Adrenal gland (tissue), 12 donors: ENCODE results near the gene KCNH1. TPM values are rescaled to one million over a fixed set of nuclear protein-coding genes. Genes with fewer than 3 reads are reported as not detected.

ENCODE experiments used
- DNase-seq, 7 donors: peaks; one replicate each; pipeline ENCODE4 v3.0.0-alpha.2; 2019 to 2020
- H3K27ac ChIP-seq, 5 donors: fragments of 200-600 bp; sonication (generic) in 4 of 5; 1 replicate in 3 of 5; 2 replicates in 2 of 5; pipeline versions ENCODE4 v1.5.1 to v1.8.0; 2016 to 2020; ENCODE audit warnings: mild to moderate bottlenecking in 1 of 5
- H3K27me3 ChIP-seq: fragments of 200-600 bp; 2 replicates; pipeline ENCODE4 v1.8.0; 2021
- H3K36me3 ChIP-seq, 2 donors: fragments of 200-600 bp; replicated peaks in 1 of 2; 1 replicate in 1 of 2; 2 replicates in 1 of 2; pipeline versions ENCODE4 v1.5.1 to v1.8.0; 2018 to 2022
- H3K4me1 ChIP-seq, 2 donors: fragments of 200-600 bp; replicated peaks in 1 of 2; 1 replicate in 1 of 2; 2 replicates in 1 of 2; pipeline versions ENCODE4 v1.5.1 to v1.8.0; 2018 to 2021
- H3K4me3 ChIP-seq, 4 donors: fragments of 200-600 bp; sonication (generic) in 3 of 4; one replicate each; pipeline ENCODE4 v1.5.1; 2016 to 2018
- H3K9me3 ChIP-seq, 3 donors: fragments of 200-600 bp; sonication (generic) in 1 of 3; replicated peaks in 1 of 3; 1 replicate in 2 of 3; 2 replicates in 1 of 3; pipeline versions ENCODE4 v1.5.1 to v1.8.0; 2016 to 2021
- CTCF ChIP-seq, 6 experiments: fragments of 450-650 bp in 4 of 6; fragments of 200-600 bp in 2 of 6; sonication (generic) in 1 of 6; IDR thresholded peaks; 1 replicate in 5 of 6; 2 replicates in 1 of 6; pipeline versions ENCODE4 v1.5.1 to v1.8.0; 2016 to 2021; ENCODE audit warnings: antibody characterized with exemption in 6 of 6, mild to moderate bottlenecking in 2 of 6, moderate library complexity in 1 of 6
- POLR2A ChIP-seq, 2 donors: fragments of 450-650 bp; IDR thresholded peaks; one replicate each; pipeline ENCODE4 v1.6.1; 2017; ENCODE audit warnings: antibody characterized with exemption in 2 of 2, mild to moderate bottlenecking in 2 of 2, moderate library complexity in 1 of 2
- WGBS, 4 donors: extraction: QIAGEN DNeasy Blood & Tissue Kit in 2 of 4; methylation state at CpG; one replicate each; pipeline versions ENCODE4 v1.1.5 to v1.1.7; 2013 to 2017; 5-methylcytosine and 5-hydroxymethylcytosine counted together
- intact Hi-C, 2 donors: fragments of 100-400 bp; cut with DNase I; formaldehyde crosslinking; loops; one replicate each; pipeline versions ENCODE4 v1.14.1 to v1.15.0; 2022 to 2023
- polyA plus RNA-seq, 3 donors: library from polyadenylated mRNA; stranded (reverse); fragments of 200-250 nt in 2 of 3; fragments of 350-450 nt in 1 of 3; fragmentation: Illumina TruSeq in 1 of 3; extraction: RNeasy Lipid Tissue Mini Kit (QIAGEN cat#74804) in 1 of 3; gene quantifications; one replicate each; pipeline ENCODE4 v1.2.3, GENCODE V29; 2013 to 2014
- total RNA-seq, 9 donors: library from RNA; depleted of rRNA in 4 of 9; stranded (reverse); fragments of >200 nt in 4 of 9; fragments of 120-200 nt in 1 of 9; fragmentation: NEBNext Ultra II Directional in 1 of 9; extraction: Animal tissue kit (Norgen Biotek cat#: 25700) in 1 of 9; gene quantifications; one replicate each; pipeline versions ENCODE4 v1.1.0 to v1.2.4, GENCODE V29; 2013 to 2023
- donor health status: healthy with polysubstance abuse.
- donor health status: Bipolar disorder and iron deficiency.
- donor health status: DM: yes; HTN: yes; CAD: no.
- donor health status: DM: no; HTN: no; CAD: no.
- donor health status: DM: no; HTN: no; CAD: no.
- donor health status: DM: yes; HTN: yes; CAD: no.

The KCNH1 gene
- total and polyA plus RNA-seq, 12 donors = 0.15 to 2.2 (median 0.73) TPM; not detected in 4

DNA sequence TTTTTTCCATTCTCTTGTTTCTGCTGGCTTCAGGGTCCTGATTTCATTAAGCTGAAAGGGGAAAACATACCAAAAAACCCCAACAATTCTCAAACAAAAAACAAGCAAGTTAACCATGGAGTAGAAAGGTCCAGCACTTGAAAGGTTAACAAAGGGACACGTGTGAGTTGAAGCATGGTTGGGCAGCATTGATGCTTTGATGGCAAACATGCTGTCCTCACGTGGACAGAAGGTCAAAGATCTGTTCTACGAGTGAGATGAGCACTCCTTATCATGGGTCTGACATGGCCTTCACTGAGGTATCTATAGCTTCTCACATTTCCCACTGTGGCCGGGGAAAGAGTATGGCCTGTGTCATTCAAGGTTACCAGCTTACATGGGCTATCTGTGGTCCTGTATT, 410.3 kb downstream of the KCNH1 start:
- H3K4me3 ChIP-seq = no peak overlapping the region
- intact Hi-C loops = no loop called here
- WGBS, 4 donors = 26 to 34% (median 31%) methylated on average over 4 of the region's 4 CpGs
- TF ChIP-seq POLR2A (IDR thresholded peaks at IDR 0.05) = no peak
- no peak for TF ChIP-seq CTCF (IDR thresholded peaks at IDR 0.05)
- no peaks in the 10 kb centered on the region for H3K9me3 ChIP-seq
- no peaks in the 10 kb centered on the region for H3K36me3 ChIP-seq
- no peak overlapping the region for H3K27ac ChIP-seq
- H3K4me1 ChIP-seq = no peaks in the 10 kb centered on the region
- no peak for DNase-seq
- no peaks in the 10 kb centered on the region for H3K27me3 ChIP-seq

GRCh38 chr1:210722410-210723081, 411.4 kb downstream of the KCNH1 start:
- WGBS, 4 donors = 30 to 37% (median 36%) methylated on average over 1 of the region's 1 CpG
- no peaks in the 10 kb centered on the region for H3K4me1 ChIP-seq
- H3K36me3 ChIP-seq = no peaks in the 10 kb centered on the region
- DNase-seq = no peak
- H3K27ac ChIP-seq = no peak overlapping the region
- no peak for TF ChIP-seq POLR2A (IDR thresholded peaks at IDR 0.05)
- TF ChIP-seq CTCF (IDR thresholded peaks at IDR 0.05) = no peak
- H3K4me3 ChIP-seq = no peak overlapping the region
- H3K9me3 ChIP-seq = no peaks in the 10 kb centered on the region
- no peaks in the 10 kb centered on the region for H3K27me3 ChIP-seq
- intact Hi-C loops = no loop called here

- DNase-seq = no peak
- no peaks in the 10 kb centered on the region for H3K36me3 ChIP-seq
- no peak overlapping the region for H3K4me3 ChIP-seq
- H3K4me1 ChIP-seq = no peaks in the 10 kb centered on the region
- H3K27me3 ChIP-seq = no peaks in the 10 kb centered on the region
- H3K9me3 ChIP-seq = no peaks in the 10 kb centered on the region
- H3K27ac ChIP-seq = no peak overlapping the region
- TF ChIP-seq CTCF (IDR thresholded peaks at IDR 0.05) (no peak), POLR2A (IDR thresholded peaks at IDR 0.05) (no peak)
- intact Hi-C loops = no loop called here
These were observed 418.9 kb downstream of the KCNH1 start for GRCh38 chr1:210715072-210715471.

DNA sequence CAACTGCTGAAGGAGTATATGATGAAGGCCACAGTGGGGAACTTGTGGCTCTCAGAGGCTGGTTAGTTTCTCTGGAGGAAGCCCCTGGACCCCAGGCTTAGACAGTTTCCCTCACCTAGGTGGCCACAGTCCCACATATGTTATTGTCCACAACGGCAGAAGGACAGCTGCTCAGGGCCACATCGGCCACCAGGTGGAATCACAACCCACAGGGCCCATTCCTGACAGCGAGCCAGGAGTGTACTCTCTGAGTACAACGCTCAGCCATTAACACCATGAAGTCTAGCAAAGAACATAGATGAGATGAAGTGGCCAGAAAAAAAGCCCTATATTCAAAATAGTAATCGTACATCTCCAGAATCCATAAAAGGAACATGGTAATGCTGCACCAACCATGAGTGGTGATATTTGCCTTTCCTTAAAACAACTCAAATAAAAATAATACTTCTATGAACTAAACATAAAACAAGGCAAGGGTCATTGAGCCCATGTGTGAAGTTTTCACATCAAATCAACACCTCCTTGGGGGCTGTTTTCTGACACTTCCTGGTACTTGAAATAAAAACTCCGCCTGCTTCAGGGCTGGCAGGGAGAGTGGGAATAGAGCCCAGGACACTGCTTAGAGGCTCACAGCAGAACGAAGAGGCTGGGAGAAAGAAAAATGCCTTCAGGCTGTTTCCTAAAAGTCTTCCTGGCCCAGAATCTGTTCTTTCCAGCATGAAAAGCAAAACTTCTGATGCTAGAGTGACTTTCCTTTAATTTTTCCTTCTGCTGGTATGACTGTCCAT, 421.9 kb downstream of the KCNH1 start:
- no peak for DNase-seq
- 66 to 73% (median 70%) methylated on average over 6 to 7 of the region's 7 CpGs for WGBS, 4 donors
- no peak for TF ChIP-seq POLR2A (IDR thresholded peaks at IDR 0.05)
- no peak for TF ChIP-seq CTCF (IDR thresholded peaks at IDR 0.05)
- Histone ChIP-seq H3K27me3 (no peaks in the 10 kb centered on the region), H3K27ac (no peak overlapping the region), H3K36me3 (no peaks in the 10 kb centered on the region), H3K4me1 (no peaks in the 10 kb centered on the region), H3K4me3 (no peak overlapping the region), H3K9me3 (no peaks in the 10 kb centered on the region)
- intact Hi-C loops = no loop called here
